ENCODE results near the gene IGF2R.

DNA sequence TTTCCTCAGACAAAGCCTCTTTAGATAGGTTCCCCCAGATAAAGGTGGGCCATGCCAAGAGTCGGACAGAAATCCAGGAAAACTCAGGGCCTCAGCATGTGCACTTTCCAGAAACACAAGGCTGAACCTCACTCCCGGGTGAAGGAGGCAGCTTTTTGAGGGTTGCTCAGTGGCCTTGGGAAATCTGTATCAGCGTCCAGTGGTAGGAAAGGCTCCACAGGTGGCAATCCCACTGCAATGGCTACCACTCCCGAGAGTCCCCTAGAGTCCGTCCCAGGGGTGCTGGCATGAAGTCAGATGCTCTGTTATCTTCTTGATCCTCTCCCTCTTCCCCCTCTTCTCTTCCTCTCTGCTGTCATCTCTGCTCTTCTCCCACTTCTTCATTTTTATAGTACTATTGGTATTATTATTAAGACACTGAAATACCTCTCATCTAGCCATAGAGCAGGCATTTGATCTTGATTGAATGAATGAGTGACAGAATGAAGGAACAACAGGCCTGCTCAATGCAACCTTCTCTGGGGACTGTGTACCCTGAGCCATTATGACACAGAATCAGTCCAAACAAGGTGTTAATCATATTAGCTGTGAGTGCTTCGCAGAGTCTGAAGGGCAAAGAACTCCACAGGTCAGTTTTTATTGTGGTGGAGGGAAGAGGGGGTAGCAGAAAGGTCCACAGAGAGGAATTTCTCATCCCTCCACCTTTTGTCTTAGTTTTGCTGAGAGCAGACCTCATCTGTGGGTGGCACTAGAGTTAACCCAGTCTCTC, 166.1 kb downstream of the IGF2R start:
- TF ChIP-seq, protein P1, sequence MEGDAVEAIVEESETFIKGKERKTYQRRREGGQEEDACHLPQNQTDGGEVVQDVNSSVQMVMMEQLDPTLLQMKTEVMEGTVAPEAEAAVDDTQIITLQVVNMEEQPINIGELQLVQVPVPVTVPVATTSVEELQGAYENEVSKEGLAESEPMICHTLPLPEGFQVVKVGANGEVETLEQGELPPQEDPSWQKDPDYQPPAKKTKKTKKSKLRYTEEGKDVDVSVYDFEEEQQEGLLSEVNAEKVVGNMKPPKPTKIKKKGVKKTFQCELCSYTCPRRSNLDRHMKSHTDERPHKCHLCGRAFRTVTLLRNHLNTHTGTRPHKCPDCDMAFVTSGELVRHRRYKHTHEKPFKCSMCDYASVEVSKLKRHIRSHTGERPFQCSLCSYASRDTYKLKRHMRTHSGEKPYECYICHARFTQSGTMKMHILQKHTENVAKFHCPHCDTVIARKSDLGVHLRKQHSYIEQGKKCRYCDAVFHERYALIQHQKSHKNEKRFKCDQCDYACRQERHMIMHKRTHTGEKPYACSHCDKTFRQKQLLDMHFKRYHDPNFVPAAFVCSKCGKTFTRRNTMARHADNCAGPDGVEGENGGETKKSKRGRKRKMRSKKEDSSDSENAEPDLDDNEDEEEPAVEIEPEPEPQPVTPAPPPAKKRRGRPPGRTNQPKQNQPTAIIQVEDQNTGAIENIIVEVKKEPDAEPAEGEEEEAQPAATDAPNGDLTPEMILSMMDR (IDR thresholded peaks at IDR 0.05; ENCODE audit: low read depth, low read length), result no peak
- TF ChIP-seq POLR2A (IDR thresholded peaks at IDR 0.05; ENCODE audit: extremely low read depth, insufficient read length), result no peak
